HG03558 (cell line): ENCODE data around the gene HOMER1.
"Not testable (repeated sequence)": the region's sequence is repeated elsewhere in the genome, so short reads cannot be mapped to it uniquely, and the experiment has no call there.

Experiments used
- ATAC-seq: cut with Tn5 transposase; IDR thresholded peaks from one replicate; pipeline ENCODE4 v1.9.1; 2021; ENCODE audit warnings: moderate number of reproducible peaks; ENCODE audit not compliant: unreplicated experiment; ENCODE audit errors: extremely low read depth

HOMER1 gene

DNA sequence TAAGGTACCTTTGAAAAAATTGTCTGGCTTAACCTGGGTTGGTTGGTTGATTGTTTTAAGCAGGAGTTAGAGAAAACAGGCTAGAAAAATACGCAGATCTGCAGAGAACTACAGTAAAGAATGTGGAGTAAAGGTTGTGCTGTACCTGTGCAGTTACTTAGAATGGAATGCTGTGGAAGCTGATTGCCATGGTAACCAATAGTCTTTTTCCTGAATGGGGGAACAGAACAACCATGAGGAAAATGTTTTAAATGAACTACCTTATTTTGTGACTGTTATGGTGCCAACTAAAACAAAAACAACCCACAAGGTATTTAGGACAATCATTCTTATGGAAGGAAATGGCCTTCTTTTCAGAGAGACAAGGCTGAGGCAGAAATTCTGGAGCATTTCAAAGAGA is 4.8 kb upstream of the HOMER1 start:
- no peak for ATAC-seq

GRCh38 chr5:79517601-79518000 is 3.7 kb upstream of the HOMER1 start:
- no peak for ATAC-seq

DNA sequence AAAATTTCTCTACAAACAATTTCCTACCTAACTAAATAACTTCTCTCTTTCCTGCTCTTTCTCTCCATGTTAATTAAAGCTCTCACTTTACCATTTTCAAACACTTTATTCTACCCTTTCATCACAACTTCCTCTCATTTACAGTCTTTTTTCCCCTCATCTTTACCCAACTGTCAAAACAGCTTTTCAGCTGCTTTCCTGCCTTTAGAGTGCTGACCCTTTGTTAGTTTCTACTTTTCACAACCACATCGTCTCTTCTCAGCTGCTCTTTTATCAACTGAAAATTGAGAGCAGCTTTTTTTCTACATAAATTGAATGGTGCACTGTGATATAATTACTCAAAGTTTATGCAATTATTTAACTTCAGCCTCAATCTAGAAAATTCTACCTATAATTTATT is 3.1 kb upstream of the HOMER1 start:
- ATAC-seq: no peak

GRCh38 chr5:79516331-79516730 is 2.4 kb upstream of the HOMER1 start:
- ATAC-seq: not testable (repeated sequence)

DNA sequence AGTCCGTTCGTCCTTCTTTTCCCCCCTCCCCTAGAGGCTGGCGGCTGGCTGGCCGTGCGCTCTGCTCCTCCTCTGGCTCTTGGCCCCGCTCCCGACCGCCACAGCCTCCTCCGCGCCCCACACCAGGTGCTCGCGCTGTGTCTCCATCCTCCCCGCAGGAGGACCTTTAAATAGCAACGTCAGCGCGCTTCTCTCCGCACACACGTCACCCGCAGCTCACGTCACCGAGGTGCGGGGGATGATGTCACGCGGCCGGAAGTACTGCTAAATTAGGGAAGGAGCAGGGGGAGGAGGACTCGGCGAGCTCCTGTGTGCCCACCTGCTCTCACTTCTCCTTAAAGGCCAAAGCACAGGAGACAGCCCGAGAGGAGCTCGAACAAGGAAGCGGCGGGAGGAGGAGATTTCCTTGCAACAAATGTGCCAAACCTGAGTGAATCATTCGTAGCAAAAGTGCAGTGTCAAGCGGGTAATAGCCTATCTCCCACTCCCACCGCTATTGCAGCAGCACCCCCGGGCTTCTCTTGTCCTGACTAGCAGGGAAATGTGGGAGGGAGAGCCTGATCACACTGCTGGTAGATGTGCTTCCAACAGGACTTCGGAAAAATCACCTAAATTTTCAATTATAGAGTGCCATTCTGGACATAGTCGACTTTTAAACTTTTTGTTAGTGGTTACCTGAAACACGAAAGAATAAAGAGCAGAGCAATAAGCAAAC is 614 bp upstream of the HOMER1 start:
- peak; percentile 63 for ATAC-seq

GRCh38 chr5:79513308-79513703 is 628 bp downstream of the HOMER1 start:
- no peak for ATAC-seq

- ATAC-seq: no peak
These were observed 1.2 kb downstream of the HOMER1 start for GRCh38 chr5:79512471-79513307.

GRCh38 chr5:79512049-79512448 is 1.9 kb downstream of the HOMER1 start:
- ATAC-seq: no peak

DNA sequence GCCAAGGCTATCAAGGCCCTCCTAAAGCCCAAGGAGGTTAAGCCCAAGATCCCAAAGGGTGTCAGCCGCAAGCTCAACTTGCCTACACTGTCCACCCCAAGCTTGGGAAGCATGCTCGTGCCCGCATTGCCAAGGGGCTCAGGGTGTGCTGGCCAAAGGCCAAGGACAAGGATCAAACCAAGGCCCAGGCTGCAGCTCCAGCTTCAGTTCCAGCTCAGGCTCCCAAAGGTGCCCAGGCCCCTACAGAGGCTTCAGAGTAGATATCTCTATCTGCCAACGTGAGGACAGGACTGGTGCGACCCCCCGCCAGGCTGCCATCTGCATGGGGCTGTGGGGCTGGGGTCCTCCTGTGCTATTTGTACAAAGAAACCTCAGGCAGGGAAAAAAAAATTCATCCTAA is 3.3 kb downstream of the HOMER1 start:
- ATAC-seq: no peak

DNA sequence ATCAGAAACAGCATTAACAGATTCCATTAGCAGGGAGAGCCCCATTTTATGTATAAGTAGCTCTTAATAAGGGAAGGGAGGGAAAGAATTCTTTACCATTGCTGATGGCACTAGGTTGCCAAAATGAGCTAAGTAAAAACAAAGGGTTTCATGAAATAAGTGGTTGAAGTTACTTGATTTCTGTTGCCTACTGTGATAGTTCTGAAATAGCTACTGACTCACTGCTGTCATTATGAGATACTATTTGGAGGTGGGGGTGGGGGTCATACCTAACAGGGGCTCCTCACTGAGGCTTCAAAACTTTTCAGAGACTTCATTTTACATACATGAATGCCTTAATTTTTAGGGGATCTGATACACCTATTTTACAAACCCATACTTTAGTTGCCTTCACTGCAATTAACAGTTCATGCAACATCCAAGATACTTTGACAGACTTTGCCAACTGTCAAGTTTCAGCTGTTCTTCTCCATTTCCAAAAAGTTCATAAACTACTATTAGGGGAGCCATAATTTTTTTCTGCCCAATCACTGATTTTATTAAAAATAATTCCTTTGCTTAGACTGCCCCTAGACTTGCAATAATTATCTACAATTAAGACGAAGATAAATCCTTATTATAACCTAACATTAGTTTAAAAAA is 4.6 kb downstream of the HOMER1 start:
- no peak for ATAC-seq

DNA sequence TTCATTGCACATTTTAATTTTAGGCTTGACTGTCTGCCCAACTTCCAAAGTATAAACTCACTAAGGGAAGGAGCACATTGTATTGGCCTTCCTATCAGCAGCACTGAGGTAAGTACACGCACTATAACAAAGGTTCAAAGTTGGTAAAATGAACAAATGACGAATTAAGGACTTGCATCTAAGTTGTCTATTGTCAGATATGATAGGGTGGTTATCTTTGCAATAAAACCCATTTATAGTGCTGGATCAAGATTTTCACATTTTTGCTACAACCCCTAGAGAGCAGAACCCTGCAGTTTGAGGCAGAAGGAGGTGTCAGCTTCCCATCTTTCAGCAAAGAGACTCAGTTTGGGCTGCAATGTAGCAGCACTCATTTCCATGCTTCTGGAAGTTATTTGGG is 5.1 kb downstream of the HOMER1 start:
- no peak for ATAC-seq

DNA sequence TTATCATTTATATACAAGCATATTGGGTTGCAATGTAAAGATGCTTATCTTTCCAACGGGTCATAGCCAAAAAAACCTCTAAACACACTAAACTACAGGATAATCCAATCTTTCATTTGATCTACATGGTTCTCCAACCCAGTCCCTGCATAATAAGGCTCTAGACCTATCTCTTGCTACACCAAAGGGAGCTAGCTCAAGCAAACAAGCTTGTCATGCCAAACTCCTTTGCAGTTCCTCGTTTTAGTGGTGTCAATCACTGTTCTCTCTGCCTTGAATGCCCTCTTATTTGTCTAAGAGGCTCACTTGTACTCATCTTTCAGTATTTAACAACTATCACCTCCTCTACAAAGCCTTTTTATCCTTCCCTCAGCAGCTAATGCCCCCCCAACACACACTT is 5.6 kb downstream of the HOMER1 start:
- no peak for ATAC-seq

DNA sequence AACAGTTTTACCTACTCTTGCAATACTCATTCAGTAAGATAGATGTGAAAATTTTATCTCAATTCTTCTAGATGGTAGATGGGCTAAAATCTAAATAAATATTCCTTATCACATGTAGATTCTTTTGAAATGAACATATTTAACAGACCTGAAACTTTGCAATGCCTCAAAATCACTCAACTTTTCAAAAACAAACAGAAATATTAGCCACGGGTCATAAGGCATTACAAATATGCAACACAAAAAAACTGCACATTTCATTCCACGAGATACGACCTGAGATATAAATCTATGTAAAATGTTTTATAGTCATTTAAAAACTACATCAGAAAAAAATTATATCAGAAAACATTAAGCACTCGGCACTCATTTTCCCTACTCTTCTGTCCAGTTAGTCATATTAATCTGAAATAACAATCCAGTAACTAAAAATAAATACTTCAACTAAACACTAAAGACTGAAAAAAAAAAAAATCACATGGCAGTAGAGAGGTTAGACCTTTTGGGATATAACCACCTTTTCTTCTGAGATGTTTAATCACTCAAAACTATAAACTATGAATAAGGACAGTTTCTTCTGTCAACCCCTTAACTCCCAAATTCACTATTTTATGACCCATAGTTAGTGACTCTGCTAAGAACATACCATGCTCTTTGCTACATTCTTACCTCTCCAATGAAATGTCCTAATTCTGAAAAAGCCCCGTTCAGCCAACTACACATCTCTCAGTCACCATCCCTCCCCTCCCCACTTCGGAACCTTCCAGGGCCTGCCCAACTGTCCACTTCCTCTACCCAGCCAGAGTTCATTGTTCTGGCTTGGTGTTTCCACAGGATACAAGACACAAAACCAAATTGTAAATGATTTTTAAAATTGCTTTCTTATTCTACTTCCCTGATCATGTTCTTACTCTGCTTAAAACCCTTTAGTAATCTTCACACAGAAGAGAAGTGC is 6.4 kb downstream of the HOMER1 start:
- no peak for ATAC-seq

DNA sequence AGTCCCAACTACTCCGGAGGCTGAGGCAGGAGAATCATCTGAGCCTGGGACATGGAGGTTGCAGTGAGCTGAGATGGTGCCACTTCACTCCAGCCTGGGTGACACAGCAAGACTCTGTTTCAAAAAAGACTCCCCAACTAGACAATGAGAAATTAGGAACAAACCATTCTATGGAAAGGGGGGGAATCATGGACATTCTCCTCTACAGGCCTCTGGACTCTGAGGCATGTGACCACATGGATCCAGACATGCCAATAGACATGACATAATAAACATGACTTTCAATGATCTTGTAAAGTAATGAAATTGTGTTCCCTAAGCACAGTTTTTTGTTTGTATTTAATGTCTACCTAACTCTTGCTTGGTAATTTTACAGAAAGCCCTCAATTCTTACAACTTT is 8.8 kb downstream of the HOMER1 start:
- ATAC-seq: no peak

DNA sequence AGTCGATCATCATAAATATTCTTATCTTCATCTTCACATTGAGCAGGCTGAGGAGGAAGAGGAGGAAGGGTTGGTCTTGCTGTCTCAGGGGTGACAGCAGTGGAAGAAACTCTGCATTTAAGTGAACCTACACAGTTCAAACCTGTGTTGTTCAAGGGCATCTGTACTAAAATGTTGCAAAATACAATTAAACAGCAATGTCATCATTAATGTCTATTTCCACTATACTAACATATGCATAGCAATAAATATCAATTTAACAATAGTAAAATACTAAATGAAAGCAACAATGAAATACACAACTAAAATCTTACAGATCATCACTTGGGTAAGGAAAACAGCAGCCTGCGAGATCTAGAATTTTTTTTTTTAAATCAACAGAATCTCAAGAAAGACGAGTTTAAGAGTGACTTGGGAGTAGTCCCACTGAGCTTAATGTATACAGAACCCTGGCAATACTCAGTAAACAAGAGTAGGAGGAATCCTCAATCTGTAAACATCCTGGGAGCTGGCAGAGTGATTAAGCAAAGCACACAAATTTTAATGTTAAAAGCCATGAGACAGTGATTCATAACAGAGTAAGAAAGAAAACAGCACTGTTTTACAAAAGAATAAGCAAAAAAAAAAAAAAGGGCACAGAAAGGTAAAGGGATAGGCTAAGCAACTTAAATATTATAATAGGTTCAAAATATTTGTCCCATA is 10.0 kb downstream of the HOMER1 start:
- ATAC-seq: no peak

- no peak for ATAC-seq
These were observed 14.2 kb downstream of the HOMER1 start for GRCh38 chr5:79499640-79500273.

DNA sequence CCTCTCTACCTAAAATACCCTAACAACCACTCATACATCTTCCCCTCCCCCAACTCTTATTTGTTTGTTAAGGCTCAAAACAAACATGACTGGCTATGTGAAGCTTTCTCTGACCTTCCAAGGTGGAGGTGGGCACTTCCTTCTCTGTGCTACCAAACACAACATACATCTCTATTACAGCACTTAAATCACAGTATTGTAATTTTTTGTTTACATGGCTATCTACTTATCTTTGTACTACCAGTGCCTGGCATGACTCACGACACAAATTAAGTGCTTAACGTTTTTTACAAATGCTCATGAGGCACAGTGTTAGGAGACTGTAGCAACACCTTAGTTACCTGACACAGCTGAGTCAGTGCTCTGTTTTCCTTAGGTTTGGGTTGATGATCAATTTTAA is 18.6 kb downstream of the HOMER1 start:
- no peak for ATAC-seq

GRCh38 chr5:79493596-79494345 is 20.2 kb downstream of the HOMER1 start:
- ATAC-seq: no peak
